CD14-positive monocyte (primary cell): ENCODE results near the gene SLC4A11. TPM values are rescaled to one million over a fixed set of nuclear protein-coding genes. Genes with fewer than 3 reads are reported as not detected.
"Not testable (repeated sequence)": the region's sequence is repeated elsewhere in the genome, so short reads cannot be mapped to it uniquely, and the experiment has no call there.

Experiments used
- DNase-seq, 3 donors: peaks; one replicate each; pipeline ENCODE4 v3.0.0-alpha.2; 2011 to 2022
- H2AFZ ChIP-seq: 2 replicates; pipeline ENCODE4 v1.6.0; 2012; ENCODE audit warnings: mild to moderate bottlenecking, low read depth, low read length, inconsistent platforms; ENCODE audit not compliant: insufficient read depth, poor library complexity, severe bottlenecking
- H3K27ac ChIP-seq, 2 donors: 1 replicate in 1 of 2; 2 replicates in 1 of 2; pipeline ENCODE4 v1.5.1; 2012 to 2013; ENCODE audit warnings: low read length in 2 of 2, control low read depth in 1 of 2, inconsistent platforms in 1 of 2, low read depth in 1 of 2, mild to moderate bottlenecking in 1 of 2
- H3K27me3 ChIP-seq, 2 donors: one replicate each; pipeline versions ENCODE4 v1.6.0 to v1.6.1; 2011 to 2013; ENCODE audit warnings: low read length in 2 of 2; ENCODE audit not compliant: control insufficient read depth in 2 of 2, insufficient read depth in 2 of 2
- H3K36me3 ChIP-seq, 2 donors: replicated peaks in 1 of 2; 1 replicate in 1 of 2; 2 replicates in 1 of 2; pipeline versions ENCODE4 v1.5.1 to v1.6.1; 2012 to 2013; ENCODE audit warnings: low read length in 2 of 2, control low read depth in 1 of 2, inconsistent platforms in 1 of 2, mild to moderate bottlenecking in 1 of 2; ENCODE audit not compliant: insufficient read depth in 2 of 2, control insufficient read depth in 1 of 2
- H3K4me1 ChIP-seq, 2 donors: 1 replicate in 1 of 2; 2 replicates in 1 of 2; pipeline versions ENCODE4 v1.5.1 to v1.6.1; 2012 to 2013; ENCODE audit warnings: low read length in 2 of 2, control low read depth in 1 of 2, inconsistent platforms in 1 of 2, mild to moderate bottlenecking in 1 of 2, moderate library complexity in 1 of 2; ENCODE audit not compliant: insufficient read depth in 2 of 2, control insufficient read depth in 1 of 2
- H3K4me2 ChIP-seq: replicated peaks from 2 replicates; pipeline ENCODE3; 2012; ENCODE audit warnings: low read length, moderate library complexity, mild to moderate bottlenecking; ENCODE audit not compliant: poor library complexity, severe bottlenecking; ENCODE audit errors: extremely low read depth
- H3K4me3 ChIP-seq, 3 experiments: fragments of 200-600 bp in 1 of 3; sonication (generic) in 1 of 3; replicated peaks in 1 of 3; 1 replicate in 2 of 3; 2 replicates in 1 of 3; pipeline ENCODE4 v1.5.1; 2011 to 2013; ENCODE audit warnings: low read length in 3 of 3, mild to moderate bottlenecking in 3 of 3, control low read depth in 2 of 3, low read depth in 2 of 3, inconsistent platforms in 1 of 3, moderate library complexity in 1 of 3
- H3K79me2 ChIP-seq: 2 replicates; pipeline ENCODE4 v1.6.0; 2012; ENCODE audit warnings: mild to moderate bottlenecking, control low read depth, inconsistent platforms, low read length, moderate library complexity; ENCODE audit not compliant: insufficient read depth
- H3K9ac ChIP-seq: 2 replicates; pipeline ENCODE4 v1.6.0; 2017; ENCODE audit warnings: low read length, mild to moderate bottlenecking; ENCODE audit not compliant: insufficient read depth, poor library complexity, severe bottlenecking
- H3K9me3 ChIP-seq, 2 donors: replicated peaks in 1 of 2; 1 replicate in 1 of 2; 2 replicates in 1 of 2; pipeline versions ENCODE4 v1.5.1 to v1.6.1; 2012 to 2013; ENCODE audit warnings: low read length in 2 of 2, control low read depth in 1 of 2; ENCODE audit not compliant: control insufficient read depth in 1 of 2, insufficient read depth in 1 of 2
- H4K20me1 ChIP-seq: 2 replicates; pipeline ENCODE4 v1.6.0; 2012; ENCODE audit warnings: mild to moderate bottlenecking, low read length, control low read depth, moderate library complexity; ENCODE audit not compliant: insufficient read depth
- H3K27ac Mint-ChIP-seq, 7 donors: one replicate each; pipeline ENCODE4 v1.8.0; 2020; ENCODE audit warnings: mild to moderate bottlenecking in 7 of 7, mixed read lengths in 7 of 7, moderate library complexity in 6 of 7, inconsistent platforms in 2 of 7
- H3K27me3 Mint-ChIP-seq, 3 donors: one replicate each; pipeline ENCODE4 v1.8.0; 2021 to 2022; ENCODE audit warnings: low read depth in 3 of 3, mild to moderate bottlenecking in 3 of 3, mixed read lengths in 3 of 3, moderate library complexity in 3 of 3, inconsistent platforms in 1 of 3
- H3K36me3 Mint-ChIP-seq, 2 donors: one replicate each; pipeline ENCODE4 v1.8.0; 2020; ENCODE audit warnings: mixed read lengths in 2 of 2, inconsistent platforms in 1 of 2, mild to moderate bottlenecking in 1 of 2
- H3K4me1 Mint-ChIP-seq: one replicate; pipeline ENCODE4 v1.8.0; 2020; ENCODE audit warnings: mild to moderate bottlenecking, mixed read lengths
- H3K4me3 Mint-ChIP-seq, 2 donors: one replicate each; pipeline ENCODE4 v1.8.0; 2020; ENCODE audit warnings: mild to moderate bottlenecking in 2 of 2, mixed read lengths in 2 of 2, moderate library complexity in 1 of 2
- H3K9me3 Mint-ChIP-seq, 7 donors: one replicate each; pipeline ENCODE4 v1.8.0; 2020 to 2022; ENCODE audit warnings: mixed read lengths in 7 of 7, mild to moderate bottlenecking in 6 of 7, moderate library complexity in 6 of 7, inconsistent platforms in 2 of 7
- CTCF ChIP-seq: fragments of 200-600 bp; IDR thresholded peaks from one replicate; pipeline ENCODE4 v1.8.0; 2022; ENCODE audit warnings: antibody characterized with exemption, mild to moderate bottlenecking
- WGBS: methylation state at CpG from one replicate; pipeline ENCODE4 v1.1.5; 2013; ENCODE audit warnings: missing lambda C conversion rate; ENCODE audit not compliant: insufficient coverage; 5-methylcytosine and 5-hydroxymethylcytosine counted together
- intact Hi-C, 2 donors: fragments of 100-400 bp; cut with micrococcal nuclease; formaldehyde crosslinking; loops; one replicate each; pipeline versions ENCODE4 v1.15.0 to v1.15.1; 2023
- polyA plus RNA-seq, 3 donors: library from polyadenylated mRNA; depleted of rRNA in 1 of 3; unstranded in 2 of 3; stranded (reverse) in 1 of 3; fragments of 300-500 nt in 2 of 3; fragments of >200 nt in 1 of 3; fragmentation: Illumina TruSeq in 2 of 3; gene quantifications; 1 replicate in 2 of 3; 2 replicates in 1 of 3; pipeline ENCODE4 v1.2.3, GENCODE V29; 2012 to 2021

The SLC4A11 gene
- polyA plus RNA-seq, 3 donors, result 0.11 to 0.33 TPM; not detected in 1

GRCh38 chr20:3183896-3184612 is 54.9 kb downstream of the SLC4A11 start:
- Histone ChIP-seq H4K20me1 (no peaks in the 10 kb centered on the region), H3K4me2 (no peak overlapping the region), H3K27me3 (no peaks in the 10 kb centered on the region), H3K27ac (no peak overlapping the region), H3K79me2 (no peaks in the 10 kb centered on the region), H3K9me3 (no peaks in the 10 kb centered on the region), H2AFZ (no peak overlapping the region), H3K36me3 (peaks cover 3 to 4% of the 10 kb centered on the region in 2 donors), H3K4me1 (no peaks in the 10 kb centered on the region), H3K4me3 (no peak overlapping the region), H3K9ac (no peak overlapping the region)
- DNase-seq, result no peak
- Mint-ChIP-seq H3K27ac (peak overlapping the region in 2 of 7 donors; percentile 7 to 31), H3K4me1 (no peaks in the 10 kb centered on the region), H3K27me3 (peaks cover 0 to 2% (median 0%) of the 10 kb centered on the region in 3 donors), H3K4me3 (no peak overlapping the region), H3K36me3 (peaks cover 3 to 10% of the 10 kb centered on the region in 2 donors), H3K9me3 (no peaks in the 10 kb centered on the region)
- intact Hi-C loops, result no loop called here
- no CpG with 5 or more reads among the region's 3 CpGs for WGBS
- no peak for TF ChIP-seq CTCF

DNA sequence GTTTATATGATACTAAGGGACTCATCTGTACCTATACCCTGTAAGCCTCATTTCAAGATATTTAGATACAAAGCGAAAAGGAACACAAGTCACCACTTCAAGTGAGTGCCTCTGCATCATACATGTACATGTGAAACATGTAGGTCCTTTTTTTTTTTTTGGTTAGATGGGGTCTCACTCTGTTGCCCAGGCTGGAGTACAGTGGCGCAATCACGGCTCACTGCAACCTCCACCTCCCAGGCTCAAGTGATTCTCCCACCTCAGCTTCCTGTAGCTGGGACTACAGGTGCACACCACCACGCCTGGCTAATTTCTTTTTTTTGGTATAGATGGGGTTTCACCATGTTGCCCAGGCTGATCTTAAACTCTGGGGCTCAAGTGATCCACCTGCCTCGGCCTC is 56.6 kb downstream of the SLC4A11 start:
- 100% methylated on average over 1 of the region's 5 CpGs for WGBS

More for the DNA sequence above, 56.6 kb downstream of the SLC4A11 start:
- DNase-seq, H3K4me3 Mint-ChIP-seq, H3K9me3 Mint-ChIP-seq, H2AFZ ChIP-seq, H3K36me3 ChIP-seq, H3K27me3 Mint-ChIP-seq, H3K27me3 ChIP-seq, H3K36me3 Mint-ChIP-seq, H4K20me1 ChIP-seq, H3K79me2 ChIP-seq, intact Hi-C loops, H3K4me2 ChIP-seq, H3K27ac ChIP-seq, H3K9ac ChIP-seq, H3K4me1 ChIP-seq, H3K9me3 ChIP-seq, H3K4me3 ChIP-seq, H3K4me1 Mint-ChIP-seq: not testable (repeated sequence)
- peak overlapping the region in 1 of 7 donors; percentile 54 for H3K27ac Mint-ChIP-seq
